A673 (cell line): ENCODE results near the gene SNX24. TPM values are rescaled to one million over a fixed set of nuclear protein-coding genes. Genes with fewer than 3 reads are reported as not detected.

Experiments used
- BruUV-seq: library from RNA; stranded (reverse); fragments of 400-500 nt; replicated peaks from 2 replicates; lab custom pipeline; 2021; lab: Mats Ljungman, UMichigan
- CTCF ChIA-PET: fragments of 300-600 bp; sonication (Branson Sonifier 250); formaldehyde crosslinking; loops from one replicate; lab custom pipeline; 2022; ENCODE audit warnings: antibody characterized with exemption; lab: Charles Lee
- POLR2A ChIA-PET: fragments of 300-600 bp; sonication (Branson Sonifier 250); formaldehyde crosslinking; loops from one replicate; lab custom pipeline; 2022; ENCODE audit warnings: antibody characterized with exemption; ENCODE audit not compliant: low non-redundant PET; lab: Charles Lee
- DNase-seq: peaks from one replicate; pipeline ENCODE4 v3.0.0-alpha.2; 2015; ENCODE audit warnings: low spot score
- H3K27ac ChIP-seq: fragments of 200-600 bp; sonication (generic); 2 replicates; pipeline ENCODE4 v1.5.1; 2016; ENCODE audit warnings: mixed run types, low read depth, mild to moderate bottlenecking, mixed read lengths, antibody characterized with exemption, low read length; ENCODE audit not compliant: poor library complexity, severe bottlenecking
- H3K27me3 ChIP-seq: fragments of 200-600 bp; sonication (generic); replicated peaks from 2 replicates; pipeline ENCODE4 v1.6.1; 2017; ENCODE audit warnings: mixed run types, low read depth, mild to moderate bottlenecking, mixed read lengths, antibody characterized with exemption, low read length; ENCODE audit not compliant: insufficient read depth, poor library complexity
- H3K36me3 ChIP-seq: fragments of 200-600 bp; sonication (generic); 2 replicates; pipeline ENCODE4 v1.6.1; 2016; ENCODE audit warnings: mixed run types, mild to moderate bottlenecking, mixed read lengths, antibody characterized with exemption, low read length; ENCODE audit not compliant: insufficient read depth, poor library complexity, severe bottlenecking
- H3K4me1 ChIP-seq: fragments of 200-600 bp; sonication (generic); 2 replicates; pipeline ENCODE4 v1.6.1; 2017; ENCODE audit warnings: mixed run types, mild to moderate bottlenecking, mixed read lengths, antibody characterized with exemption, low read length; ENCODE audit not compliant: insufficient read depth, poor library complexity, severe bottlenecking
- H3K4me3 ChIP-seq: fragments of 200-600 bp; sonication (generic); 2 replicates; pipeline ENCODE4 v1.5.1; 2016; ENCODE audit warnings: low read depth, mixed run types, mild to moderate bottlenecking, mixed read lengths, low read length; ENCODE audit not compliant: poor library complexity, severe bottlenecking
- H3K9me3 ChIP-seq: fragments of 200-600 bp; sonication (generic); 2 replicates; pipeline ENCODE4 v1.6.1; 2016; ENCODE audit warnings: mixed run types, low read depth, mild to moderate bottlenecking, mixed read lengths, antibody characterized with exemption, low read length; ENCODE audit not compliant: poor library complexity, severe bottlenecking
- EZH2 ChIP-seq: fragments of 200-600 bp; sonication (generic); IDR thresholded peaks from 2 replicates; pipeline ENCODE4 v1.6.1; 2017; ENCODE audit warnings: borderline replicate concordance, low read depth, mild to moderate bottlenecking, mixed read lengths, antibody characterized with exemption, low read length; ENCODE audit not compliant: poor library complexity, severe bottlenecking
- intact Hi-C: fragments of 100-400 bp; cut with micrococcal nuclease; formaldehyde crosslinking; loops from one replicate; pipeline ENCODE4 v1.10.0; 2022; ENCODE audit not compliant: unreplicated experiment
- total RNA-seq: library from RNA; stranded (reverse); gene quantifications from 2 replicates; pipeline ENCODE4 v1.2.3, GENCODE V29; 2021
- TF ChIP-seq, protein P1 (sequence below): fragments of 300-800, 200-600 bp; sonication (generic); conservative IDR thresholded peaks from 2 replicates; pipeline ENCODE4 v1.5.1; 2017; ENCODE audit warnings: low read depth, mild to moderate bottlenecking, antibody characterized with exemption, low read length, moderate library complexity, mixed read lengths

The SNX24 gene
- total RNA-seq, 1 experiment from 2014 or later = 13.6 TPM

GRCh38 chr5:122879076-122879475 lies 33.7 kb downstream of the SNX24 start:
- ChIA-PET POLR2A (no interaction called here), CTCF (no interaction called here)
- H3K27ac ChIP-seq = no peak overlapping the region
- no peak for DNase-seq
- H3K4me3 ChIP-seq = no peak overlapping the region
- TF ChIP-seq, protein P1, sequence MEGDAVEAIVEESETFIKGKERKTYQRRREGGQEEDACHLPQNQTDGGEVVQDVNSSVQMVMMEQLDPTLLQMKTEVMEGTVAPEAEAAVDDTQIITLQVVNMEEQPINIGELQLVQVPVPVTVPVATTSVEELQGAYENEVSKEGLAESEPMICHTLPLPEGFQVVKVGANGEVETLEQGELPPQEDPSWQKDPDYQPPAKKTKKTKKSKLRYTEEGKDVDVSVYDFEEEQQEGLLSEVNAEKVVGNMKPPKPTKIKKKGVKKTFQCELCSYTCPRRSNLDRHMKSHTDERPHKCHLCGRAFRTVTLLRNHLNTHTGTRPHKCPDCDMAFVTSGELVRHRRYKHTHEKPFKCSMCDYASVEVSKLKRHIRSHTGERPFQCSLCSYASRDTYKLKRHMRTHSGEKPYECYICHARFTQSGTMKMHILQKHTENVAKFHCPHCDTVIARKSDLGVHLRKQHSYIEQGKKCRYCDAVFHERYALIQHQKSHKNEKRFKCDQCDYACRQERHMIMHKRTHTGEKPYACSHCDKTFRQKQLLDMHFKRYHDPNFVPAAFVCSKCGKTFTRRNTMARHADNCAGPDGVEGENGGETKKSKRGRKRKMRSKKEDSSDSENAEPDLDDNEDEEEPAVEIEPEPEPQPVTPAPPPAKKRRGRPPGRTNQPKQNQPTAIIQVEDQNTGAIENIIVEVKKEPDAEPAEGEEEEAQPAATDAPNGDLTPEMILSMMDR = no peak
- TF ChIP-seq EZH2 = no peak
- no peaks in the 10 kb centered on the region for H3K27me3 ChIP-seq
- H3K36me3 ChIP-seq = no peaks in the 10 kb centered on the region
- intact Hi-C loops = no loop called here
- BruUV-seq = no TSS peak
- no peaks in the 10 kb centered on the region for H3K9me3 ChIP-seq
- no peaks in the 10 kb centered on the region for H3K4me1 ChIP-seq

DNA sequence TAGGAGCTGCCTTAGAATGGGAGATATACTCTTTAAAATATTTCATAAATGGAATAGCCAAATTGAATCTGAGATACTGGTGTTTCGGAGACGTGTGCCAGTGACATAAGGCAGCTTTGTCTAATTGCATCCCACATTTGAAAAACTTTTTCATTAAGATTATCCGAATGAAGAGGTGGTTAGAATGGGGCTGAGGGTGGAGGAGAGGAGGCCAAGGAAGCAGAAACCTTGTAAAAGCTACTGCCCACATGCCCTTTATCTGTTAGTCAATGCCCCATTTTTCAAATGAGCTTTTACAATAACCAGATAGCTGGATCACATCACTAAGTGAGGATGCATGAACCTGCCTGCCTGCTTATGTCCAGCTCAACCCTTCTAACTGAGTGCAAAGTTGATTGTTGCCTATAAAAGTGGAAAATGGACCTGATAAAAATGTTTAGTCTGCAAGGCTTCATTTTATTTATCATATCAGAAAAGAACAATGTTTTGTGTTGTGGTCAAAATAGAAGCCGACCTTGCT lies 34.8 kb downstream of the SNX24 start:
- BruUV-seq = no TSS peak
- no peaks in the 10 kb centered on the region for H3K27me3 ChIP-seq

GRCh38 chr5:122880749-122881148 lies 35.3 kb downstream of the SNX24 start:
- H3K27ac ChIP-seq = no peak overlapping the region
- POLR2A ChIA-PET = no interaction called here
- no peaks in the 10 kb centered on the region for H3K27me3 ChIP-seq
- no peak overlapping the region for H3K4me3 ChIP-seq
- CTCF ChIA-PET = no interaction called here
- DNase-seq = no peak
- intact Hi-C loops = no loop called here
- TF ChIP-seq, protein P1 = no peak
- TF ChIP-seq EZH2 = no peak
- no peaks in the 10 kb centered on the region for H3K36me3 ChIP-seq
- no TSS peak for BruUV-seq
- H3K9me3 ChIP-seq = no peaks in the 10 kb centered on the region
- H3K4me1 ChIP-seq = no peaks in the 10 kb centered on the region

More for the DNA sequence above, 34.8 kb downstream of the SNX24 start:
- no peaks in the 10 kb centered on the region for H3K4me1 ChIP-seq
- H3K27ac ChIP-seq = no peak overlapping the region
- no peak for TF ChIP-seq EZH2
- TF ChIP-seq, protein P1 = no peak
- intact Hi-C loops = no loop called here
- no peak overlapping the region for H3K4me3 ChIP-seq
- H3K9me3 ChIP-seq = no peaks in the 10 kb centered on the region
- ChIA-PET POLR2A (no interaction called here), CTCF (no interaction called here)
- no peak for DNase-seq
- H3K36me3 ChIP-seq = no peaks in the 10 kb centered on the region
